HG02759 (cell line): Measurements from ENCODE around the gene PRICKLE1.

ENCODE experiments used
- ATAC-seq: cut with Tn5 transposase; IDR thresholded peaks from one replicate; pipeline ENCODE4 v1.9.1; 2021; ENCODE audit warnings: mild to moderate bottlenecking, moderate library complexity; ENCODE audit not compliant: unreplicated experiment

Gene PRICKLE1

DNA sequence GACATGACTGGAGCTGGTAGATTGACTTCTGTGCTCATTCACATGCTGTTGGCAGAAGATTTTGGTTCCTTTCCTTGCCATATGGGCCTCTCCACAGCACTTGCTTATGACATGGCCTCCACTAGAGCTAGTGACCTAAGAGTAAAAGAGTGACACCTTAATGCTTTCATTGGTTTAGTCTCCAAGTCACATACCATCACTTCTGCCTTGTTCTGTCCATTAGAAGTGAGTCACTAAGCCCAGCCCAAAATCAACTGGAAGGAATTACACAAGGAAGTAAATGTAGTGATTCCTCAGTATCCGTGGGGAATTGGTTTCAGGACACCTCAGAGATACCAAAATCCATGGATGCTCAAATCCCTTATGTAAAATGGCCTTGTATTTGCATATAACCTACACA lies 182.2 kb downstream of the PRICKLE1 start:
- ATAC-seq, result no peak
